Right lobe of liver (tissue), 4 donors: ENCODE results near the gene CAMK2B.

Source experiments
- POLR2A ChIP-seq: fragments of 450-650 bp; IDR thresholded peaks from one replicate; pipeline ENCODE4 v1.6.1; 2017; ENCODE audit warnings: antibody characterized with exemption, mild to moderate bottlenecking
- TF ChIP-seq, protein P1 (sequence below), 4 donors: fragments of 200-600 bp in 3 of 4; fragments of 450-650 bp in 1 of 4; IDR thresholded peaks; one replicate each; pipeline versions ENCODE4 v1.5.1 to v1.8.0; 2016 to 2022; ENCODE audit warnings: antibody characterized with exemption in 4 of 4, mild to moderate bottlenecking in 2 of 4
- donor health status: DM: no; HTN: no; CAD: no.
- donor health status: DM: no; HTN: no; CAD: no.
- donor health status: DM: no; HTN: yes; CAD: no.

DNA sequence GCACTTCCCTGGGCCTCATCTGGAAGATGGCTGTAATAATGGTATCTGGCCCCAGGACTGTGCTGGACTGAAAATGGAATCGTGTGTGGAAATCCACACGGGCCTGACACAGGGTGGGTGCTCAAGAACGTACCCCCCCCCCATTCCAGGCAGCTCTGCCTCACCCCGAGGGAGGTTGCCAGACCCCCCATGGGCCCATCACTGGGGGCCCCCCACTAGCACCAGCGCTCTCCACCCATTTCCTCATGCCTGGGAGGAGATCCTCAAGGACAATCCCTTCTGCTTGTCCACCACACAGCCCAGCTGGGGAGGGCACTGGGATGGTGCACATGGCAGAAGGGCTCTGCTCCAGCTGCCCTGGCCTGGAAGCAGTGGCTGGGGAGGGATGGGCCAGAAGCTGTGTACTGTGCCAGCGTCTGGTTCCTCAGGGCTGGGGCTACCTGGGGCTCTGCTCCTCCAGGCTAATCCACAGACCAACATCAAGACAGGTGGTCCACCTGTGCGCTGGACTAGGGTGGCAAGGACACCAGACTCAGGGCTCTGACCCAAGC, 55.4 kb downstream of the CAMK2B start:
- TF ChIP-seq, protein P1, sequence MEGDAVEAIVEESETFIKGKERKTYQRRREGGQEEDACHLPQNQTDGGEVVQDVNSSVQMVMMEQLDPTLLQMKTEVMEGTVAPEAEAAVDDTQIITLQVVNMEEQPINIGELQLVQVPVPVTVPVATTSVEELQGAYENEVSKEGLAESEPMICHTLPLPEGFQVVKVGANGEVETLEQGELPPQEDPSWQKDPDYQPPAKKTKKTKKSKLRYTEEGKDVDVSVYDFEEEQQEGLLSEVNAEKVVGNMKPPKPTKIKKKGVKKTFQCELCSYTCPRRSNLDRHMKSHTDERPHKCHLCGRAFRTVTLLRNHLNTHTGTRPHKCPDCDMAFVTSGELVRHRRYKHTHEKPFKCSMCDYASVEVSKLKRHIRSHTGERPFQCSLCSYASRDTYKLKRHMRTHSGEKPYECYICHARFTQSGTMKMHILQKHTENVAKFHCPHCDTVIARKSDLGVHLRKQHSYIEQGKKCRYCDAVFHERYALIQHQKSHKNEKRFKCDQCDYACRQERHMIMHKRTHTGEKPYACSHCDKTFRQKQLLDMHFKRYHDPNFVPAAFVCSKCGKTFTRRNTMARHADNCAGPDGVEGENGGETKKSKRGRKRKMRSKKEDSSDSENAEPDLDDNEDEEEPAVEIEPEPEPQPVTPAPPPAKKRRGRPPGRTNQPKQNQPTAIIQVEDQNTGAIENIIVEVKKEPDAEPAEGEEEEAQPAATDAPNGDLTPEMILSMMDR (IDR thresholded peaks at IDR 0.05) = no peak
- TF ChIP-seq POLR2A = no peak
